H1 (cell line): ENCODE results near the gene MAOA. TPM values are rescaled to one million over a fixed set of nuclear protein-coding genes. Genes with fewer than 3 reads are reported as not detected.

ENCODE experiments used
- CTCF ChIA-PET: fragments of 300-600 bp; sonication (Branson Sonifier 250); formaldehyde crosslinking; loops from one replicate; lab custom pipeline; 2021; ENCODE audit not compliant: partially characterized antibody; lab: Charles Lee
- POLR2A ChIA-PET: fragments of 300-600 bp; sonication (Branson Sonifier 250); formaldehyde crosslinking; loops from one replicate; lab custom pipeline; 2021; ENCODE audit warnings: inconsistent platforms; ENCODE audit not compliant: partially characterized antibody; lab: Charles Lee
- DNase-seq, 2 experiments: peaks; one replicate each; pipeline versions ENCODE4 v3.0.0 to v3.0.0-alpha.2; 2010 to 2022; ENCODE audit warnings: low spot score in 2 of 2, low read depth in 1 of 2, mixed read lengths in 1 of 2
- FAIRE-seq: peaks from 2 replicates; lab custom pipeline; 2011; peaks lifted over from hg19 to GRCh38; lab: Jason Lieb, UNC
- H2AFZ ChIP-seq: 2 replicates; pipeline ENCODE4 v1.8.1; 2012; ENCODE audit warnings: low read length, inconsistent platforms
- H2AK5ac ChIP-seq: 2 replicates; pipeline ENCODE4 v1.6.1; 2013; ENCODE audit warnings: low read depth, low read length
- H2BK120ac ChIP-seq: replicated peaks from 2 replicates; pipeline ENCODE3; 2013; ENCODE audit warnings: low read depth, low read length, inconsistent platforms
- H2BK12ac ChIP-seq: 2 replicates; pipeline ENCODE4 v1.6.1; 2013; ENCODE audit warnings: low read depth, low read length
- H2BK15ac ChIP-seq: 2 replicates; pipeline ENCODE4 v1.6.1; 2013; ENCODE audit warnings: low read length
- H2BK20ac ChIP-seq: 2 replicates; pipeline ENCODE4 v1.6.1; 2013; ENCODE audit warnings: low read length
- H2BK5ac ChIP-seq: 2 replicates; pipeline ENCODE4 v1.6.1; 2013; ENCODE audit warnings: low read depth, low read length
- H3K14ac ChIP-seq: 2 replicates; pipeline ENCODE4 v1.6.1; 2013; ENCODE audit warnings: inconsistent platforms; ENCODE audit not compliant: insufficient read length
- H3K18ac ChIP-seq: 2 replicates; pipeline ENCODE4 v1.6.1; 2013; ENCODE audit warnings: low read length; ENCODE audit errors: extremely low read depth
- H3K23ac ChIP-seq: 2 replicates; pipeline ENCODE4 v1.6.1; 2013; ENCODE audit warnings: inconsistent platforms; ENCODE audit not compliant: insufficient read length
- H3K23me2 ChIP-seq: 2 replicates; pipeline ENCODE4 v1.6.1; 2013; ENCODE audit warnings: low read depth, low read length
- H3K27ac ChIP-seq: 2 replicates; pipeline ENCODE4 v1.6.1; 2011; ENCODE audit warnings: low read depth, low read length, inconsistent platforms
- H3K27me3 ChIP-seq, 4 experiments: replicated peaks in 1 of 4; 1 replicate in 1 of 4; 2 replicates in 3 of 4; pipeline versions ENCODE4 v1.6.1 to v1.8.1; 2011 to 2013; ENCODE audit warnings: low read length in 3 of 4, mild to moderate bottlenecking in 3 of 4, inconsistent platforms in 2 of 4, mixed read lengths in 2 of 4, moderate library complexity in 1 of 4; ENCODE audit not compliant: control insufficient read depth in 3 of 4, insufficient read depth in 3 of 4; ENCODE audit errors: extremely low read depth in 1 of 4
- H3K36me3 ChIP-seq, 4 experiments: 2 replicates each; pipeline versions ENCODE4 v1.6.1 to v1.8.1; 2011 to 2013; ENCODE audit warnings: mild to moderate bottlenecking in 4 of 4, low read length in 3 of 4, moderate library complexity in 2 of 4, control low read depth in 1 of 4, inconsistent platforms in 1 of 4; ENCODE audit not compliant: insufficient read depth in 4 of 4, control insufficient read depth in 2 of 4
- H3K4ac ChIP-seq: replicated peaks from 2 replicates; pipeline ENCODE3; 2013; ENCODE audit warnings: low read length, low read depth, mixed read lengths, inconsistent platforms; ENCODE audit not compliant: insufficient read length
- H3K4me1 ChIP-seq, 4 experiments: replicated peaks in 1 of 4; 1 replicate in 1 of 4; 2 replicates in 3 of 4; pipeline versions ENCODE4 v1.6.1 to v1.8.1; 2011 to 2013; ENCODE audit warnings: low read length in 3 of 4, inconsistent platforms in 2 of 4, mixed read lengths in 1 of 4; ENCODE audit not compliant: insufficient read depth in 4 of 4, control insufficient read depth in 3 of 4
- H3K4me2 ChIP-seq, 2 experiments: 2 replicates each; pipeline versions ENCODE4 v1.6.1 to v1.8.1; 2011 to 2013; ENCODE audit warnings: low read depth in 2 of 2, low read length in 2 of 2, control low read depth in 1 of 2, inconsistent platforms in 1 of 2, mild to moderate bottlenecking in 1 of 2; ENCODE audit not compliant: insufficient read depth in 1 of 2
- H3K4me3 ChIP-seq, 4 experiments: fragments of 200-600, 300-600 bp in 1 of 4; sonication (generic), shearing (Covaris generic), sonication (Bioruptor Twin) in 1 of 4; 2 replicates each; pipeline versions ENCODE4 v1.5.1 to v1.8.1; 2011 to 2016; ENCODE audit warnings: low read length in 4 of 4, low read depth in 3 of 4, control low read depth in 2 of 4, inconsistent platforms in 2 of 4, mild to moderate bottlenecking in 2 of 4, mixed read lengths in 1 of 4, moderate library complexity in 1 of 4; ENCODE audit not compliant: insufficient read depth in 2 of 4; ENCODE audit errors: extremely low read depth in 1 of 4
- H3K56ac ChIP-seq: replicated peaks from 2 replicates; pipeline ENCODE3; 2013; ENCODE audit warnings: low read depth, mild to moderate bottlenecking, mixed read lengths, low read length, inconsistent platforms; ENCODE audit not compliant: insufficient read length
- H3K79me1 ChIP-seq: 2 replicates; pipeline ENCODE4 v1.6.1; 2013; ENCODE audit warnings: low read depth, low read length, control low read depth
- H3K79me2 ChIP-seq, 2 experiments: 2 replicates each; pipeline versions ENCODE4 v1.6.1 to v1.8.1; 2012 to 2013; ENCODE audit warnings: low read length in 2 of 2, mild to moderate bottlenecking in 2 of 2, inconsistent platforms in 1 of 2; ENCODE audit not compliant: insufficient read depth in 2 of 2, control insufficient read depth in 1 of 2
- H3K9ac ChIP-seq, 4 experiments: replicated peaks in 1 of 4; 1 replicate in 1 of 4; 2 replicates in 3 of 4; pipeline versions ENCODE4 v1.6.1 to v1.8.1; 2011 to 2013; ENCODE audit warnings: low read depth in 3 of 4, low read length in 3 of 4, control low read depth in 2 of 4, mild to moderate bottlenecking in 2 of 4, moderate library complexity in 2 of 4, inconsistent platforms in 1 of 4; ENCODE audit errors: extremely low read depth in 1 of 4
- H3K9me3 ChIP-seq, 2 experiments: 2 replicates each; pipeline versions ENCODE4 v1.6.1 to v1.8.1; 2012 to 2013; ENCODE audit warnings: mild to moderate bottlenecking in 2 of 2, moderate library complexity in 2 of 2, control low read depth in 1 of 2, inconsistent platforms in 1 of 2, low read depth in 1 of 2, low read length in 1 of 2, mixed read lengths in 1 of 2; ENCODE audit not compliant: insufficient read depth in 2 of 2
- H4K20me1 ChIP-seq, 2 experiments: replicated peaks in 1 of 2; 2 replicates each; pipeline versions ENCODE3 to v1.8.1; 2011 to 2013; ENCODE audit warnings: inconsistent platforms in 2 of 2, low read length in 2 of 2, mild to moderate bottlenecking in 1 of 2; ENCODE audit not compliant: insufficient read depth in 2 of 2, control insufficient read depth in 1 of 2
- H4K5ac ChIP-seq: 2 replicates; pipeline ENCODE4 v1.6.1; 2013; ENCODE audit warnings: low read length, low read depth, mixed read lengths, inconsistent platforms; ENCODE audit not compliant: insufficient read length
- H4K8ac ChIP-seq: 2 replicates; pipeline ENCODE4 v1.8.0; 2013; ENCODE audit warnings: mild to moderate bottlenecking, moderate library complexity, low read length, inconsistent platforms; ENCODE audit not compliant: insufficient read depth; ENCODE audit errors: extremely low read depth
- H4K91ac ChIP-seq: replicated peaks from 2 replicates; pipeline ENCODE3; 2013; ENCODE audit warnings: low read length, mixed read lengths, inconsistent platforms; ENCODE audit not compliant: insufficient read length
- ASH2L ChIP-seq: fragments of 200-600, 300-600 bp; sonication (generic); IDR thresholded peaks from one replicate; pipeline ENCODE4 v1.7.1; 2017; ENCODE audit warnings: low read length
- BACH1 ChIP-seq: IDR thresholded peaks from 2 replicates; pipeline ENCODE4 v1.6.1; 2012; ENCODE audit warnings: low read length, improper control_type of control experiment
- BCL11A ChIP-seq, 2 experiments: IDR thresholded peaks; one replicate each; pipeline ENCODE4 v1.6.1; 2011; ENCODE audit warnings: low read depth in 2 of 2, low read length in 2 of 2, mild to moderate bottlenecking in 2 of 2
- MAFK ChIP-seq: IDR thresholded peaks from 2 replicates; pipeline ENCODE4 v1.6.1; 2012; ENCODE audit warnings: low read depth, mild to moderate bottlenecking, improper control_type of control experiment, low read length
- RFX5 ChIP-seq: IDR thresholded peaks from 2 replicates; pipeline ENCODE4 v1.6.1; 2011; ENCODE audit warnings: low read depth, low read length, improper control_type of control experiment, borderline replicate concordance
- RXRA ChIP-seq: IDR thresholded peaks from 2 replicates; pipeline ENCODE4 v1.6.1; 2011; ENCODE audit warnings: low read depth, mild to moderate bottlenecking, low read length, moderate library complexity; ENCODE audit not compliant: insufficient read depth
- SIX5 ChIP-seq: IDR thresholded peaks from 2 replicates; pipeline ENCODE4 v1.6.1; 2011; ENCODE audit warnings: mild to moderate bottlenecking, low read depth, low read length
- YY1 ChIP-seq: IDR thresholded peaks from 2 replicates; pipeline ENCODE4 v1.6.1; 2011; ENCODE audit warnings: low read depth, mild to moderate bottlenecking, low read length
- ZNF274 ChIP-seq: IDR thresholded peaks from 2 replicates; pipeline ENCODE4 v1.7.0; 2012; ENCODE audit warnings: low read length, borderline replicate concordance; ENCODE audit errors: extremely low read depth
- WGBS, 2 experiments: shearing (Covaris generic) in 1 of 2; methylation state at CpG; one replicate each; pipeline versions ENCODE4 v1.1.6 to v1.1.7; 2013 to 2015; ENCODE audit warnings: low lambda C conversion rate in 2 of 2, mixed read lengths in 2 of 2, inconsistent platforms in 1 of 2, low coverage in 1 of 2, missing lambda C conversion rate in 1 of 2; ENCODE audit not compliant: insufficient replicate concordance in 2 of 2, insufficient coverage in 1 of 2, insufficient read length in 1 of 2; ENCODE audit errors: extremely low coverage in 1 of 2, missing lambda C conversion rate in 1 of 2; 5-methylcytosine and 5-hydroxymethylcytosine counted together
- polyA plus RNA-seq, 7 experiments: library from polyadenylated mRNA; depleted of rRNA in 3 of 7; stranded (reverse) in 5 of 7; unstranded in 2 of 7; fragments of >200 nt in 5 of 7; fragments of 200-250 nt in 2 of 7; gene quantifications; 1 replicate in 5 of 7; 2 replicates in 1 of 7; 4 replicates in 1 of 7; pipeline versions ENCODE4 v1.2.1 to v1.2.3, GENCODE V29; 2011 to 2013; ENCODE audit warnings: missing spikeins in 2 of 7, mixed read lengths in 2 of 7
- total RNA-seq: library from RNA; stranded (reverse); fragmentation: NEBNext Ultra II Directional; extraction: Animal tissue kit (Norgen Biotek cat#: 25700); gene quantifications from 2 replicates; pipeline ENCODE4 v1.2.1, GENCODE V29; 2021

The MAOA gene
- total and polyA plus RNA-seq, 2 of the 8 experiments (the other 6 are each of a cell fraction or from before 2014, with no cell fraction given), result 2.6 to 8.2 TPM

GRCh38 chrX:43679058-43679457 is 23.0 kb downstream of the MAOA start:
- H4K20me1 ChIP-seq, result no peaks in the 10 kb centered on the region
- H2BK12ac ChIP-seq, result no peak overlapping the region
- H3K79me1 ChIP-seq, result no peaks in the 10 kb centered on the region
- no peak overlapping the region for H2BK120ac ChIP-seq
- ChIA-PET POLR2A (no interaction called here), CTCF (no interaction called here)
- no peak overlapping the region for H3K18ac ChIP-seq
- H4K8ac ChIP-seq, result no peak overlapping the region
- no peak overlapping the region for H2AK5ac ChIP-seq
- H4K5ac ChIP-seq, result no peak overlapping the region
- no peaks in the 10 kb centered on the region for H3K27me3 ChIP-seq
- no peak overlapping the region for H3K4ac ChIP-seq
- H3K79me2 ChIP-seq, result no peaks in the 10 kb centered on the region
- H3K9ac ChIP-seq, result no peak overlapping the region
- 87% methylated on average over 3 of the region's 3 CpGs; no CpG with 5 or more reads in 1 of the 2 experiments for WGBS, 2 experiments
- no peaks in the 10 kb centered on the region for H3K36me3 ChIP-seq
- H3K27ac ChIP-seq, result no peak overlapping the region
- H3K56ac ChIP-seq, result no peak overlapping the region
- no peak overlapping the region for H4K91ac ChIP-seq
- FAIRE-seq (no peak), DNase-seq (no peak)
- no peak overlapping the region for H2BK5ac ChIP-seq
- no peak overlapping the region for H2AFZ ChIP-seq
- H3K4me2 ChIP-seq, result no peak overlapping the region
- H3K9me3 ChIP-seq, result peaks cover 0 to 5% of the 10 kb centered on the region in 2 experiments; a peak in 1 of 4 replicates
- H3K4me3 ChIP-seq, result no peak overlapping the region
- no peak overlapping the region for H2BK20ac ChIP-seq
- no peaks in the 10 kb centered on the region for H3K4me1 ChIP-seq
- H3K23me2 ChIP-seq, result no peaks in the 10 kb centered on the region
- no peak overlapping the region for H2BK15ac ChIP-seq
- no peak overlapping the region for H3K14ac ChIP-seq
- H3K23ac ChIP-seq, result no peak overlapping the region
- no peak for TF ChIP-seq BACH1
- no peak for TF ChIP-seq YY1
- TF ChIP-seq MAFK, result no peak
- TF ChIP-seq SIX5, result no peak
- no peak for TF ChIP-seq ASH2L
- TF ChIP-seq ZNF274, result no peak
- no peak for TF ChIP-seq BCL11A (IDR thresholded peaks at IDR 0.05; ENCODE audit: low read depth in 2 of 2, low read length in 2 of 2)
- no peak for TF ChIP-seq RXRA
- no peak for TF ChIP-seq RFX5
